ENCODE results near the gene SYNJ2. TPM values are rescaled to one million over a fixed set of nuclear protein-coding genes. Genes with fewer than 3 reads are reported as not detected.
"Not testable (repeated sequence)": the region's sequence is repeated elsewhere in the genome, so short reads cannot be mapped to it uniquely, and the experiment has no call there.

The SYNJ2 gene
- total RNA-seq, 1 experiment from 2014 or later, result 45.0 TPM

GRCh38 chr6:157937916-157938315 is 43.7 kb upstream of the SYNJ2 start:
- TF ChIP-seq, protein P1, sequence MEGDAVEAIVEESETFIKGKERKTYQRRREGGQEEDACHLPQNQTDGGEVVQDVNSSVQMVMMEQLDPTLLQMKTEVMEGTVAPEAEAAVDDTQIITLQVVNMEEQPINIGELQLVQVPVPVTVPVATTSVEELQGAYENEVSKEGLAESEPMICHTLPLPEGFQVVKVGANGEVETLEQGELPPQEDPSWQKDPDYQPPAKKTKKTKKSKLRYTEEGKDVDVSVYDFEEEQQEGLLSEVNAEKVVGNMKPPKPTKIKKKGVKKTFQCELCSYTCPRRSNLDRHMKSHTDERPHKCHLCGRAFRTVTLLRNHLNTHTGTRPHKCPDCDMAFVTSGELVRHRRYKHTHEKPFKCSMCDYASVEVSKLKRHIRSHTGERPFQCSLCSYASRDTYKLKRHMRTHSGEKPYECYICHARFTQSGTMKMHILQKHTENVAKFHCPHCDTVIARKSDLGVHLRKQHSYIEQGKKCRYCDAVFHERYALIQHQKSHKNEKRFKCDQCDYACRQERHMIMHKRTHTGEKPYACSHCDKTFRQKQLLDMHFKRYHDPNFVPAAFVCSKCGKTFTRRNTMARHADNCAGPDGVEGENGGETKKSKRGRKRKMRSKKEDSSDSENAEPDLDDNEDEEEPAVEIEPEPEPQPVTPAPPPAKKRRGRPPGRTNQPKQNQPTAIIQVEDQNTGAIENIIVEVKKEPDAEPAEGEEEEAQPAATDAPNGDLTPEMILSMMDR (IDR thresholded peaks at IDR 0.05; ENCODE audit: insufficient read depth in 1 of 2, low read depth in 1 of 2, low read length in 1 of 2, severe bottlenecking in 1 of 2, unreplicated experiment in 1 of 2), result no peak
- Mint-ChIP-seq H3K9me3 (ENCODE audit: unreplicated experiment) (no peaks in the 10 kb centered on the region), H3K4me3 (ENCODE audit: unreplicated experiment) (no peak overlapping the region), H3K27ac (ENCODE audit: unreplicated experiment) (no peak overlapping the region), H3K4me1 (ENCODE audit: low read depth, unreplicated experiment) (no peaks in the 10 kb centered on the region), H3K36me3 (ENCODE audit: insufficient read depth, unreplicated experiment) (peaks cover 61% of the 10 kb centered on the region), H3K27me3 (ENCODE audit: insufficient read depth, unreplicated experiment) (no peaks in the 10 kb centered on the region)
- ChIA-PET POLR2A (no interaction called here), CTCF (no interaction called here)
- Histone ChIP-seq H3K36me3 (ENCODE audit: control insufficient read depth, insufficient read depth, low read length) (peaks cover 4% of the 10 kb centered on the region), H3K4me1 (peaks cover 6% of the 10 kb centered on the region; the same call in 1 of the 2 replicates), H3K9me3 (no peaks in the 10 kb centered on the region), H3K27me3 (replicated peaks; ENCODE audit: control insufficient read depth, insufficient read depth, low read length) (no peaks in the 10 kb centered on the region), H3K4me3 (ENCODE audit: low read depth, low read length) (no peak overlapping the region)
- intact Hi-C loops (cut with micrococcal nuclease; ENCODE audit: unreplicated experiment), result no loop called here
- no TSS peak for BruUV-seq (replicated peaks)
- no peak for DNase-seq

GRCh38 chr6:157940375-157941036 is 41.2 kb upstream of the SYNJ2 start:
- POLR2A ChIA-PET; H3K4me3 ChIP-seq (ENCODE audit: low read depth, low read length); BruUV-seq (replicated peaks); H3K27me3 Mint-ChIP-seq (ENCODE audit: insufficient read depth, unreplicated experiment); DNase-seq; H3K36me3 ChIP-seq (ENCODE audit: control insufficient read depth, insufficient read depth, low read length); H3K27ac Mint-ChIP-seq (ENCODE audit: unreplicated experiment); H3K4me1 ChIP-seq; H3K9me3 Mint-ChIP-seq (ENCODE audit: unreplicated experiment); H3K27me3 ChIP-seq (replicated peaks; ENCODE audit: control insufficient read depth, insufficient read depth, low read length); H3K9me3 ChIP-seq; H3K4me3 Mint-ChIP-seq (ENCODE audit: unreplicated experiment); intact Hi-C loops (cut with micrococcal nuclease; ENCODE audit: unreplicated experiment); H3K4me1 Mint-ChIP-seq (ENCODE audit: low read depth, unreplicated experiment): not testable (repeated sequence)
- peaks cover 64% of the 10 kb centered on the region for H3K36me3 Mint-ChIP-seq (ENCODE audit: insufficient read depth, unreplicated experiment)
- CTCF ChIA-PET, result interaction anchor here (0.5 kb wide), 1 partner anchor 183 kb away, joined by 3 read pairs; no protein-coding TSS in a partner anchor

- no peak overlapping the region for H3K4me3 ChIP-seq (ENCODE audit: low read depth, low read length)
- Mint-ChIP-seq H3K27ac (ENCODE audit: unreplicated experiment) (no peak overlapping the region), H3K4me3 (ENCODE audit: unreplicated experiment) (no peak overlapping the region), H3K4me1 (ENCODE audit: low read depth, unreplicated experiment) (no peaks in the 10 kb centered on the region), H3K36me3 (ENCODE audit: insufficient read depth, unreplicated experiment) (peaks cover 68% of the 10 kb centered on the region), H3K9me3 (ENCODE audit: unreplicated experiment) (no peaks in the 10 kb centered on the region), H3K27me3 (ENCODE audit: insufficient read depth, unreplicated experiment) (no peaks in the 10 kb centered on the region)
- TF ChIP-seq, protein P1 (IDR thresholded peaks at IDR 0.05; ENCODE audit: insufficient read depth in 1 of 2, low read depth in 1 of 2, low read length in 1 of 2, severe bottlenecking in 1 of 2, unreplicated experiment in 1 of 2), result no peak
- ChIA-PET CTCF (no interaction called here), POLR2A (no interaction called here)
- peaks cover 2% of the 10 kb centered on the region; the same call in 1 of the 2 replicates for H3K36me3 ChIP-seq (ENCODE audit: control insufficient read depth, insufficient read depth, low read length)
- H3K4me1 ChIP-seq, result peaks cover 6% of the 10 kb centered on the region; the same call in 1 of the 2 replicates
- no peaks in the 10 kb centered on the region for H3K9me3 ChIP-seq
- no peak for DNase-seq
- intact Hi-C loops (cut with micrococcal nuclease; ENCODE audit: unreplicated experiment), result no loop called here
- BruUV-seq (replicated peaks), result no TSS peak
- no peaks in the 10 kb centered on the region for H3K27me3 ChIP-seq (replicated peaks; ENCODE audit: control insufficient read depth, insufficient read depth, low read length)
These were observed 40.4 kb upstream of the SYNJ2 start for GRCh38 chr6:157941101-157941863.
